Measurements from ENCODE around the gene CIAO3.
"Not testable (repeated sequence)": the region's sequence is repeated elsewhere in the genome, so short reads cannot be mapped to it uniquely, and the experiment has no call there.

The CIAO3 gene

DNA sequence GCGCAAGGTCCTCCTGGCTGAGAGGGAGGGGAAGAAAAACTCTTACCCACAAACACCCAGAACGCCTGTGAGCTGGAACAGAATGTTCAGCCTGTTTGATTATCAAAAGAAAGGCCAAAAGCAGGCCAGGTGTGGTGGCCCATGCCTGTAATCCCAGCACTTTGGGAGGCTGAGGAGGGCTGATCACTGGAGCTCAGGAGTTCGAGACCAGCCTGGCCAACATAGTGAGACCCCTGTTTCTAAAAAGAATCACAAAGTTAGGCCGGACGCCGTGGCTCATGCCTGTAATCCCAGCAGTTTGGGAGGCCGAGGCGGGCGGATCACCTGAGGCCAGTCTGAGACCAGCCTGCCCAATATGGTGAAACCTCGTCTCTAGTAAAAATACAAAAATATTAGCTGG, 35.5 kb upstream of the CIAO3 start:
- H3K4me1 ChIP-seq (ENCODE audit: control insufficient read depth, insufficient read depth, low read length); H3K4me3 ChIP-seq (ENCODE audit: insufficient read depth, low read depth, low read length); H3K9me3 ChIP-seq (ENCODE audit: control insufficient read depth, low read length); H3K36me3 ChIP-seq (ENCODE audit: control insufficient read depth, insufficient read depth, low read length); H3K27me3 ChIP-seq (ENCODE audit: control insufficient read depth, insufficient read depth, low read length, poor library complexity, severe bottlenecking); H3K27ac ChIP-seq (ENCODE audit: insufficient read depth, low read depth, low read length, poor library complexity, severe bottlenecking): not testable (repeated sequence)
- WGBS, 2 experiments = 91 to 92% methylated on average over 10 of the region's 10 CpGs

DNA sequence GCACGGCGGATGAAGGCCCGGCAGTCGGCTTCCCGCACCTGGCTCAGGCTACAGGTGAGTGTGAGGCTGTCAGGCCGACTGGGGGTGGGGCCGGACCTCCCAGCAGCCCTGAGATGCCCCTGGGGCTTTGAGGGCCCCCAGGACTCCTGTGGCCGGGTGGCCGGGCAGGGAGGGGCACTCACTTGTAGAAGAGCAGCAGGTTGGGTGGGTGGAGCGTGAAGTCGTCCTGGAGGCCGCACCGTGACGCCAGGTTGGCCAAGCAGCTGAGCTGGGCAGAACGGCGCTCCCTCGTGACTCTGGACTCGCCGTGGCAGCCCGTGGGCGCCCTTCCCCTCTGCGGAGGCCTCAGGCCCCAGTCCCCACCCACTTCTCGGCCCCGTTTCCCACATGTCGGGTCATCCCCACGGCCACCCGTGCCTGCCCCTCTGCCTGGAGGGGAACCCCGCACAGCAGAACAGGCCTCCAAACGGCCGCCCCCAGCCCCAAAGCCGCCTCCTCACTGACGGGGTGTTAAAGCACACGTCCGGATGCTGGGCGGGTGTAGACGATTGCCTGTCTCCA, 34.5 kb upstream of the CIAO3 start:
- Histone ChIP-seq H3K36me3 (ENCODE audit: control insufficient read depth, insufficient read depth, low read length) (no peaks in the 10 kb centered on the region), H3K27me3 (ENCODE audit: control insufficient read depth, insufficient read depth, low read length, poor library complexity, severe bottlenecking) (peaks cover 7% of the 10 kb centered on the region), H3K4me3 (ENCODE audit: insufficient read depth, low read depth, low read length) (no peak overlapping the region), H3K4me1 (ENCODE audit: control insufficient read depth, insufficient read depth, low read length) (no peaks in the 10 kb centered on the region), H3K27ac (ENCODE audit: insufficient read depth, low read depth, low read length, poor library complexity, severe bottlenecking) (no peak overlapping the region), H3K9me3 (ENCODE audit: control insufficient read depth, low read length) (no peaks in the 10 kb centered on the region)
- WGBS, 2 experiments = 91% methylated on average over 36 of the region's 36 CpGs

DNA sequence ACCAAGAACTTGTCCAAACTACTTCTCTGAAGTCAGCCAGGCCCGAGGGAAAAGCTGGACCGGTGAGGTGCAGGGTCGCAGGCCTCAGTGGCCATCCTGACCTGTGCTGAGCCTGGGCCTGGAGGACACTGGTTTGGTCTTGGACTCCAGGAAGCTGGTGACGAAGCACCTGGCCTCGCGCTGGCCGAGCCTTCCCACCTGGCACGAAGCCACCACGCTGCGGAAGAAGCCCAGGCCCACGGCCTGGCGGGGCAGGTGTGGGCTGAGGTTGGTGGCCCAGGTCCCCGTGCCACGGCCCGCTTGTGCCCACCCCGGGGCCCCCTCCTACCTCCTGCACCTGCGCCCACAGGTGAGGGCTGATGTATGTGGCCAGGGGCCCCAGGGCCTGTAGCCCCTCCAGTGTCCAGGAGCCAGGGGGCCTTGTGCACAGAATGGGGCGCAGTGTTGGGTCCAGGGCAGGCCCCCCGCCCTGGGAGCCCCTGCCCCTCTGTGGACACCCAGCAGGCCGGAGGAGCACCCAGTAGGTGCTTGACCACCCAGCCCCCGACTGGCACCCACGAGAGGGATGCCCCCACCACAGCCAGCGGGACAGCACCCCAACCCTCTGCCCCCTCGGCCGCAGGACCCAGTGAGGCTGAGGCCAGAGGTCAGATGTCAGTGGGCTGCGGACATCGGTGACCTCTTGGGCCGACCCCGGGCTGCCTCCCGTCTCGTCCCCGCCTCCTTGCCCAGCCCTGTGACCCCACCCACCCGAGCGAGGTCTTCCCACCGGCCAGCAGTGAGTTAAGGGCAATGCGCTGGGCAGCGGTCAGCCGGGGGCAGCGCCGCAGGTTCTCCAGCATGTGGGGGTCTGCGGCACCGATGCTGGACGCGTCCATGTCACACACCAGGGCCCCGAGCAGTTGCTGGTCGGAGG, 33.5 kb upstream of the CIAO3 start:
- Histone ChIP-seq H3K27me3 (ENCODE audit: control insufficient read depth, insufficient read depth, low read length, poor library complexity, severe bottlenecking) (peaks cover 6% of the 10 kb centered on the region), H3K4me1 (ENCODE audit: control insufficient read depth, insufficient read depth, low read length) (no peaks in the 10 kb centered on the region), H3K36me3 (ENCODE audit: control insufficient read depth, insufficient read depth, low read length) (no peaks in the 10 kb centered on the region), H3K27ac (ENCODE audit: insufficient read depth, low read depth, low read length, poor library complexity, severe bottlenecking) (no peak overlapping the region), H3K4me3 (ENCODE audit: insufficient read depth, low read depth, low read length) (no peak overlapping the region), H3K9me3 (ENCODE audit: control insufficient read depth, low read length) (no peaks in the 10 kb centered on the region)
- WGBS, 2 experiments = 92 to 93% methylated on average over 46 of the region's 46 CpGs

DNA sequence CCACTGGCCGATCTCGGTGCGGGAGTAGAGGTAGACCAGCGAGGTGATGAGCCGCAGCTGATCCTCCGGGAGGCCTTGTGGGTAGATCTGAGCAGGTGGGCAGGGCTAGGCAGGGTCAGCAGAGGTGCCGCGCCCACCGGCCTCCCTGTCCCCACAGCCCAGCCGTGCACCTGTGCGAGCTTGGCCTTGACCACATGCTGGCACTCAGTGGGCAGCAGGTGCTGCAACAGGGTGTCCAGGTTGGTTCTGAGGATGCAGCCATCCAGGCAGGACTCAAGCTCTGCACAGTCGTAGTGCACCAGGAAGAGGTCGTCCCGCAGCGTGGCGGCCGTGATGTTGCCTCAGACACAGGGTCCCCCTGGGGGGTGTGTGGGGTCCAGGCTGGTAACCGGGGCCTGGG, 32.2 kb upstream of the CIAO3 start:
- no peaks in the 10 kb centered on the region for H3K9me3 ChIP-seq (ENCODE audit: control insufficient read depth, low read length)
- 93 to 94% methylated on average over 18 of the region's 18 CpGs for WGBS, 2 experiments
- H3K27ac ChIP-seq (ENCODE audit: insufficient read depth, low read depth, low read length, poor library complexity, severe bottlenecking) = no peak overlapping the region
- no peaks in the 10 kb centered on the region for H3K27me3 ChIP-seq (ENCODE audit: control insufficient read depth, insufficient read depth, low read length, poor library complexity, severe bottlenecking)
- H3K4me3 ChIP-seq (ENCODE audit: insufficient read depth, low read depth, low read length) = no peak overlapping the region
- H3K36me3 ChIP-seq (ENCODE audit: control insufficient read depth, insufficient read depth, low read length) = no peaks in the 10 kb centered on the region
- no peaks in the 10 kb centered on the region for H3K4me1 ChIP-seq (ENCODE audit: control insufficient read depth, insufficient read depth, low read length)

DNA sequence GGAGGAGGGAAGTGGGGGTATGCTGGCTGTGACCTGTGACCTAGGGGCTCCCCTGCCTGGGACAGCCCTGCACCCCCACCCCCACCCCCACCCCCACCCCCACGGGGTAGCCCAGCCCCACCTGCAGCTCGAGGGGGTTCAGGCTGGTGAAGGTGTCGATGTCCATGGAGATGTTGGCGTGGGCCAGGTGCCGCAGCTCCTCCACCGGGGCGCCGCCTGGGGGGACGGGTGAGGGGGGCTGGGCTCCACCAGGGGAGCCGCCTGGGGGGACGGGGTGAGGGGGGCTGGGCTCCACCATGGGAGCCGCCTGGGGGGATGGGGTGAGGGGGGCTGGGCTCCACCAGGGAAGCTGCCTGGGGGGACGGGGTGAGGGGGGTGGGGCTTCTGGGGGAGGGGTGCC, 29.6 kb upstream of the CIAO3 start:
- no peaks in the 10 kb centered on the region for H3K4me1 ChIP-seq (ENCODE audit: control insufficient read depth, insufficient read depth, low read length)
- 98 to 100% methylated on average over 1 to 9 of the region's 13 CpGs for WGBS, 2 experiments

DNA sequence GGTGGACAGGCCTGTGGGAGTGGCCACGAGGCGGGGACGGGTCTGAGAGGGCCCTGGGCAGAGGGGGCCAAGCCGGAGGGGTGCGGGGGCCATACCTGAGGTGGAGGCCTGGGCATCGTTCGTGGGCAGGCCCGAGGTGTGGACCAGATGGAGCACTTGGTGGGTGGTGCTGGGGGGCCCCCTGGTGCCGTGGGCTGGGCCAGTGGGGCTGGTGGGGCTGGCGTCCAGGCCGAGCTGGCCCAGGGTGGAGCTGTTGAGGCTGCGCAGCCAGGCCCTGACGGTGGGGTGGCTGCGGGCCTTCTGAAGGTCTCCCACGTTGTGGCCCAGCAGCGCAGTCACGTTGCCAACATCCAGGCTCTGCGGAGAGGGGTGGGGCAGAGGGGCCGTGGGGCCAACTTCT, 29.1 kb upstream of the CIAO3 start:
- no peaks in the 10 kb centered on the region for H3K9me3 ChIP-seq (ENCODE audit: control insufficient read depth, low read length)
- H3K27me3 ChIP-seq (ENCODE audit: control insufficient read depth, insufficient read depth, low read length, poor library complexity, severe bottlenecking) = no peaks in the 10 kb centered on the region
- no peak overlapping the region for H3K4me3 ChIP-seq (ENCODE audit: insufficient read depth, low read depth, low read length)
- H3K27ac ChIP-seq (ENCODE audit: insufficient read depth, low read depth, low read length, poor library complexity, severe bottlenecking) = no peak overlapping the region
- H3K4me1 ChIP-seq (ENCODE audit: control insufficient read depth, insufficient read depth, low read length) = no peaks in the 10 kb centered on the region
- H3K36me3 ChIP-seq (ENCODE audit: control insufficient read depth, insufficient read depth, low read length) = no peaks in the 10 kb centered on the region
- WGBS, 2 experiments = 90 to 92% methylated on average over 19 of the region's 19 CpGs

More for the DNA sequence above, 29.6 kb upstream of the CIAO3 start:
- H3K9me3 ChIP-seq (ENCODE audit: control insufficient read depth, low read length) = no peaks in the 10 kb centered on the region
- no peaks in the 10 kb centered on the region for H3K27me3 ChIP-seq (ENCODE audit: control insufficient read depth, insufficient read depth, low read length, poor library complexity, severe bottlenecking)
- no peak overlapping the region for H3K4me3 ChIP-seq (ENCODE audit: insufficient read depth, low read depth, low read length)
- no peak overlapping the region for H3K27ac ChIP-seq (ENCODE audit: insufficient read depth, low read depth, low read length, poor library complexity, severe bottlenecking)
- no peaks in the 10 kb centered on the region for H3K36me3 ChIP-seq (ENCODE audit: control insufficient read depth, insufficient read depth, low read length)

DNA sequence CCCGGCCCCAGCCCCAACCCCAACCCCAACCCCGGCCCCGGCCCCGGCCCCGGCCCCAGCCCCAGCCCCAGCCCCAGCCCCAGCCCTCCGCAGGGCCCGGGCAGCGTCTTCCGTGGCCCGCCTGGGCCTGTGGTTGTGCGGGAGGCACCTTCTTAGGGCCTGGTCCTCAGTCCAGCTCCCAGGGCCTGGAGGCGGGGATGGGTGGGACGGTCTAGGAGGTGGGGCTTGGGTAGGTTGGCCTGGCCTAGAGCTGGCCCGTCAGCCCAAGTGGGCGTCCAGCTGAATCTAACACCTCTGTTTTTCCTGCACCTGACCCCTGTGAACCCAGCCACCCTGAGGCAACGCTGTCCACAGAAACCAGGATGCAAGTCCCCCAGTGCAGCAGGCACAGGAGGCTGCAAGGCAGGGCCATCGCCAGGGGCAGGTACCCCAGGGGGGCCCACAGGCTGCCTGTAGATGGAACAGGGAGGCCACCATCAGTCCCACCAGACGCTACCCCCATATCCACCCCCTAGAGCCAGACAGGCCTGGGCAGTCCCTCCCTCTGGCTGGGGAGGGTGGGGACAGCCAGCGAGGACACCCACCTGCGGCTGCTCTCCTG, 28.5 kb upstream of the CIAO3 start:
- Histone ChIP-seq H3K27ac (ENCODE audit: insufficient read depth, low read depth, low read length, poor library complexity, severe bottlenecking) (no peak overlapping the region), H3K9me3 (ENCODE audit: control insufficient read depth, low read length) (no peaks in the 10 kb centered on the region), H3K36me3 (ENCODE audit: control insufficient read depth, insufficient read depth, low read length) (no peaks in the 10 kb centered on the region), H3K27me3 (ENCODE audit: control insufficient read depth, insufficient read depth, low read length, poor library complexity, severe bottlenecking) (no peaks in the 10 kb centered on the region), H3K4me1 (ENCODE audit: control insufficient read depth, insufficient read depth, low read length) (no peaks in the 10 kb centered on the region), H3K4me3 (ENCODE audit: insufficient read depth, low read depth, low read length) (no peak overlapping the region)
- 92 to 93% methylated on average over 18 to 20 of the region's 20 CpGs for WGBS, 2 experiments

DNA sequence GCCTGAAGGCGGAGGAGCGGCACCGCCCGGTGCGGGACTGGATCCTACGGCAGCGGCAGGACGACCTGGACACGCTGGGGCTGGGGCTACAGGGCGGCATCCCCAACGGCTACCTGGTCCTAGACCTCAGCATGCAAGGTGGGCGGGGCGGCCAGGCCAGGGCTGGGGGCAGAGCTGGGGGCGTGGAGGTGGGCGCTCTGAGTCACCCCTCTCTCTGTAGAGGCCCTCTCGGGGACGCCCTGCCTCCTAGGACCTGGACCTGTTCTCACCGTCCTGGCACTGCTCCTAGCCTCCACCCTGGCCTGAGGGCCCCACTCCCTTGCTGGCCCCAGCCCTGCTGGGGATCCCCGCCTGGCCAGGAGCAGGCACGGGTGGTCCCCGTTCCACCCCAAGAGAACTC, 27.6 kb upstream of the CIAO3 start:
- Histone ChIP-seq H3K9me3 (ENCODE audit: control insufficient read depth, low read length) (no peaks in the 10 kb centered on the region), H3K36me3 (ENCODE audit: control insufficient read depth, insufficient read depth, low read length) (no peaks in the 10 kb centered on the region), H3K27ac (ENCODE audit: insufficient read depth, low read depth, low read length, poor library complexity, severe bottlenecking) (no peak overlapping the region), H3K4me1 (ENCODE audit: control insufficient read depth, insufficient read depth, low read length) (no peaks in the 10 kb centered on the region), H3K27me3 (ENCODE audit: control insufficient read depth, insufficient read depth, low read length, poor library complexity, severe bottlenecking) (no peaks in the 10 kb centered on the region), H3K4me3 (ENCODE audit: insufficient read depth, low read depth, low read length) (no peak overlapping the region)
- 91 to 94% methylated on average over 21 of the region's 21 CpGs for WGBS, 2 experiments

DNA sequence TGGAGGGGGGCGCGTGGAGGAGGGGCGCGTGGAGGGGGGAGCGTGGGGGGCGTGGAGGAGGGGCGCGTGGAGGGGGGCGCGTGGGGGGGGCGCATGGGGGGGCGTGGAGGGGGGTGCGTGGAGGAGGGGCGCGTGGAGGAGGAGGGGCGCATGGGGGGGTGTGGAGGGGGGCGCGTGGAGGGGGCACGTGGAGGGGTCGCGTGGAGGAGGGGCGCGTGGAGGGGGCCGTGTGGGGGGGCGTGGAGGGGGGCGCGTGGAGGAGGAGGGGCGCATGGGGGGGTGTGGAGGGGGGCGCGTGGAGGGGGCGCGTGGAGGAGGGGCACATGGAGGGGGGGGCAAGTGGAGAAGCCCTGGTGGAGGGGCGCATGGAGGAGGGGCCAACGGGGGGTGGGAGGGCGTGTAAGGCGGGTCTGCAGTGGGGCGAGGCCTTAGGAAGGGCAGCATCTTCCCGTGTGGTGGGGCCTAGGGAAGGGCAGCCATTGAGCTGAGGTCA, 27.0 kb upstream of the CIAO3 start:
- H3K27me3 ChIP-seq (ENCODE audit: control insufficient read depth, insufficient read depth, low read length, poor library complexity, severe bottlenecking) = no peaks in the 10 kb centered on the region
- WGBS, 2 experiments = 80 to 90% methylated on average over 10 to 18 of the region's 38 CpGs
- no peak overlapping the region for H3K4me3 ChIP-seq (ENCODE audit: insufficient read depth, low read depth, low read length)
- no peaks in the 10 kb centered on the region for H3K36me3 ChIP-seq (ENCODE audit: control insufficient read depth, insufficient read depth, low read length)
- no peaks in the 10 kb centered on the region for H3K4me1 ChIP-seq (ENCODE audit: control insufficient read depth, insufficient read depth, low read length)
- H3K9me3 ChIP-seq (ENCODE audit: control insufficient read depth, low read length) = no peaks in the 10 kb centered on the region
- H3K27ac ChIP-seq (ENCODE audit: insufficient read depth, low read depth, low read length, poor library complexity, severe bottlenecking) = no peak overlapping the region

Measured in ectodermal cell (in vitro differentiated cells).